Epidermal melanocyte (primary cell): ENCODE measurements around the gene PRKN.

Experiments
- DNase-seq: peaks from one replicate; pipeline ENCODE4 v3.0.0; 2011; ENCODE audit warnings: low spot score; ENCODE audit not compliant: insufficient read length

PRKN gene

GRCh38 chr6:161476711-161477110 lies 1250.9 kb downstream of the PRKN start:
- no peak for DNase-seq

- DNase-seq = no peak
Observed at GRCh38 chr6:161465403-161465802, 1262.2 kb downstream of the PRKN start.

- no peak for DNase-seq
Observed at GRCh38 chr6:161463071-161463470, 1264.5 kb downstream of the PRKN start.

- no peak for DNase-seq
Observed at GRCh38 chr6:161462148-161462547, 1265.4 kb downstream of the PRKN start.

- no peak for DNase-seq
Observed at GRCh38 chr6:161459008-161459615, 1268.5 kb downstream of the PRKN start.

- no peak for DNase-seq
Observed at GRCh38 chr6:161458201-161458951, 1269.2 kb downstream of the PRKN start.

- no peak for DNase-seq
Observed at GRCh38 chr6:161455848-161456247, 1271.7 kb downstream of the PRKN start.

GRCh38 chr6:161453558-161453957 lies 1274.0 kb downstream of the PRKN start:
- no peak for DNase-seq

- DNase-seq = no peak
Observed at GRCh38 chr6:161452241-161452640, 1275.3 kb downstream of the PRKN start.

- DNase-seq = no peak
Observed at GRCh38 chr6:161449521-161449920, 1278.0 kb downstream of the PRKN start.

- DNase-seq = no peak
Observed at GRCh38 chr6:161446949-161447348, 1280.6 kb downstream of the PRKN start.

GRCh38 chr6:161446296-161446925 lies 1281.2 kb downstream of the PRKN start:
- DNase-seq = no peak

- no peak for DNase-seq
Observed at GRCh38 chr6:161445021-161445799, 1282.4 kb downstream of the PRKN start.

- DNase-seq = no peak
Observed at GRCh38 chr6:161444464-161444863, 1283.1 kb downstream of the PRKN start.

- no peak for DNase-seq
Observed at GRCh38 chr6:161443848-161444247, 1283.7 kb downstream of the PRKN start.

GRCh38 chr6:161442420-161442819 lies 1285.1 kb downstream of the PRKN start:
- DNase-seq = no peak

GRCh38 chr6:161440299-161440698 lies 1287.3 kb downstream of the PRKN start:
- DNase-seq = no peak

- no peak for DNase-seq
Observed at GRCh38 chr6:161439093-161439492, 1288.5 kb downstream of the PRKN start.

- no peak for DNase-seq
Observed at GRCh38 chr6:161438430-161439030, 1289.0 kb downstream of the PRKN start.

- DNase-seq = no peak
Observed at GRCh38 chr6:161437851-161438250, 1289.7 kb downstream of the PRKN start.

GRCh38 chr6:161436106-161436876 lies 1291.3 kb downstream of the PRKN start:
- no peak for DNase-seq
